SH-SY5Y (cell line): ENCODE measurements around the gene COLEC12.

Source experiments
- GATA2 ChIP-seq: IDR thresholded peaks from 2 replicates; pipeline ENCODE4 v1.6.1; 2011; ENCODE audit warnings: mild to moderate bottlenecking, low read depth, low read length
- GATA3 ChIP-seq: IDR thresholded peaks from 2 replicates; pipeline ENCODE4 v1.6.1; 2011; ENCODE audit warnings: low read depth, mild to moderate bottlenecking, low read length, moderate library complexity

DNA sequence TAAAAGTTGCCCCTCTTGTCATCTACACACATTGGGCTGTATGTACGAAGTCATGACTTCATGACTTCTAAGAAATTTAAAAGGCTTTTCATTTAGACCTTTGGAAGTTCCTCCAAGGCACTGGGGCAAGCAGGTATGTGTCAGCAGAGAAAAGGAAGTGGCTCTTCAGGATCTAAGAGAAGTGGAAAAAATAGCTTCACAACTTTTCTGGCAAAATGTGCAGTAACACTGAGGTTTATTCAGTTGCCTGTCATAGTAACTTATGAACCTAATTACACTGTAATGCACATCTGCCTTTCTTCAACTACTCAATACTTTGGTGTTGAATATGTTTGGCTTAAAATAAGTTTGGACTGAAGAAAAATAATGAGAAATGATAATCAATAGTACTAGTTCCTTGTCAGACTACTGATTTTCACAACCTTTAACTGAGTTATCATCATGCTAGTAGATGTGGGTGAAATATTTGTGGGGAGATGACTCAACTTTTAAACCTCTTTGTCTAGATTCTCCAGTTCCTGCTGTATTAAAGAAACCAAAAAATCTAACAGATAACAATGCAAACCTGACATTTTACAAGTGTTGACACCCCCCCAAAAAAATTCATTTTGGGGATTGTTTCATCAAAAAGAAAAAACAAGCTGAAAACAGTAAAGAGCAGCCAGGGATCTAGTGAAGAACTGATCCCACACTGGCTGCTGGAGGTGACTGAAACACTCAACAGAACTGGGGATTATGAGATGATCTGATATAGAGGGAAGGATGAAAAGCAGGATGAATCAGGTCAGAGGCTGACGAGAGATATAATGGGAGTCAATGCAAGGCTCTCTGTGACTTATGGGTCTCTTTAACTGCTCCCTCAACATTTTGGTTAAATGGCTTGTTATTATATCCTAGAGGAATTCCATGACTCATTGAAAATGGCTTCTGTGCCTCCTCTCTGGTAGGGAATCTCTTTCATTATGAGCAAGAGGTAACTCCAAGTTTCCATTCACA is 84.6 kb downstream of the COLEC12 start:
- TF ChIP-seq GATA2 (no peak), GATA3 (no peak)
